ENCODE measurements around the gene NAA40. TPM values are rescaled to one million over a fixed set of nuclear protein-coding genes. Genes with fewer than 3 reads are reported as not detected.

NAA40 gene
- 10 to 100 TPM; 10.3 to 11.3 TPM for total RNA-seq
- long read RNA-seq, donor 1, partial matches to known transcripts, result 2 of 3 reads
- long read RNA-seq, donor 1, other reads (novel, unspliced or antisense), result 0 of 3 reads
- long read RNA-seq, donor 2, partial matches to known transcripts, result 0 of 3 reads
- long read RNA-seq, donor 2, other reads (novel, unspliced or antisense), result 1 of 3 reads

DNA sequence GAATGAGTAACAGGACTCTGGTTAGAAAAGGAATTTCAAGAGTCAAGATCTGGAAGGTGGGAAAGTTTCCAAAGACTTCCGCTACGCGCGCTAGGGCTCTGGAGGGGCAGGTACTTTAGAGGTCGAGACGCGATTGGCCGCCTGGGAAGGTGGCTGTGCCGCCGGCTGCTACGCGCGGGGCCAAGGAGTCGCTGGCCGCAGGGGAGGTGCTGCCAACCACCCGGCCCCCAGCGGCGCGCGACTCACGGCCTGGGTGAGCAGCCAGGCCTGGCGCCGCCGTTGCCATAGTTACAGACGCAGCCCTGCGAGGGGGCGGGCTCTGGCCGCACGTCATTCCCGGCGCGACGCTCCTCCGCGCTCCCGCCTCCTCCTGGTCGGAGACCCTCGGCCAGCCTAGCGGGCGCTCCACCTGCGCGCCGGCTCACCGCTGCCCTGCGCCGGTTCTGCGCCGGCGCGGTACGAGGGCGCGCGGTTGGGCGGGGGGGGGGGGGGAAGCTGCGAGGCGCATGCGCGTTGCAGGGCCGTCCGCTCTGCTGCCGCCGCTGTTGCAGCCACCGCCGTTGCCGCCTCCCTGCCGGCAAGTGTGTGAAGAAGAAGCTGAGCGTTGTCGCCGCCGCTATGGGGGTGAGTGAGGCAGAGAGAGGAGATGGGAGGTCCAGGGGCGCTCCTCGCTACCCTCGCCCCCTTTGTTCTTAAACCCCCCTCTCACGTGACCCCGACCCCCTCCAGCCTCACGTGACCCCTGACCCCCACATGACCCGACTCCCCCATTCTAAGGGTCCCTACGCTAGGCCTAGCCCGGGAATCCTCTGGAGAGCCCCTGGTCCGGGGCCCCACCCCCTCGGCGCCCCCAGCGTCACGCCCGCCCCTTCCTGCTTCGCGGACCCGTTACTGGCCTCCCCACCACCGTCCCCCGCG is at the start of gene NAA40:
Gene NAA40, plus strand, starts transcription at position 524 of the 918 bp plus-strand sequence. Its CDS starts 95 bp downstream, at position 619.
- intact Hi-C loops (cut with DNase I), result loop anchor here in 1 of 2 donors (1.0 kb wide), 1 partner anchor 30 kb away; no protein-coding TSS in a partner anchor
- DNase-seq (ENCODE audit: low spot score), result peak; percentile 96

DNA sequence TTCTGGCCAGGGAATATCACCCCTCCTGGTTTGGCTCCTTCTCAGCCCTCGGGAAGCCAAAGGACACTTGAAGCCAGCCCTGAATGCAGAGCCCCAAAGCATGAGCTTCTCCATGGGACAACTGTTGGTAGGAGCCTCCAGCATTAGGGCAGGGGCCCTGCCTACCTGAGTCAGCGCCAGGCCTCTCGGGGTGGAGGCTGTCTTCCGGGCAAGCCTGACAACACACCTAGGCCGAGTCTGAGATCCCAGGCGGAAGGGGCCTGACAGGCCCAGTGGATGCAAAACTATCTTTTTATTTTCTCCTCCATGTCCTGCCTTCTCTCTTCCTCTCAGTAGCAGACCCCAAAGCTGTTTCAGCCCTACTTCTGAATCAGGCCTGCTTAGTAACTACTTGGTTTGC is 49.5 kb upstream of the NAA40 start:
- intact Hi-C loops (cut with DNase I), result no loop called here
- DNase-seq (ENCODE audit: low spot score), result no peak

DNA sequence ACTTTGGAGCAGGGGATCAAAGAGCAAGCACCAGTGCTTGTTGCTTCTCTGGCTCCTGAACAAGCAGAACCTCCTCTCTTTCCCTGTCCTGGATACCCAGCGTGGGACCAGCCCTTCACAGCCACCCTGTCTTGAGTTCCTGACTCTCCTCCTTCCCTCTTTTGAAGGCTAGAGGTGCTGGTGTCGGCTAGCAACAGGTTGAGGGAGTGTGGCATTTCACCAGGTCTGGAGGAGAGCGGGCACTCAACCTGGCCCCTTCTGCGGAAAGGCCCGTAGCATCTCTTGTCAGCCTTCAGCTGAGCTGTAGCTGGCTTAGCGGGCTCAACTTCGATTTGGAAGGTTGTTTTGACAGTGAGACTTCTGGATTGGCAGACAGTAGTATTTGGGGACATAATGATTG is 48.4 kb upstream of the NAA40 start:
- intact Hi-C loops (cut with DNase I), result no loop called here
- no peak for DNase-seq (ENCODE audit: low spot score)

DNA sequence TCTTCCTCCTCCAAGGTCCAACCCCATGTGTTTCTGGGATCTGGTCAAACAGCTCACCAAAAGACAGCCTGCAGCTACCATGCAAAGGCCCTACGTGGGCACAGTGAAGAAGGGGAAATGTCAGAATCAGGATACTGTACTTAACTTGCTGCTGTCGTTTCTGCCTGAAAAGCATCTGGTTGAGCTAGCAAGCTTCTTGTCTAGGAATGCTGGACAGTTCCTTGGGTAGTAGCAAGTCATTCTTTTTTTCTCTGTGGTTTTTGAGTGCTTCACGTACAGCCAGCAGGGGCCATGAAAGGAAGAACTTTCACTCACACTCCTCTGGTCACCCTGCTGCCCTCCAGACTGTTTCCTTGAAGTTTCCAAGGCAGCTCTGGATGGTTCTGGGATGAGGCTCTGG is 46.6 kb upstream of the NAA40 start:
- DNase-seq (ENCODE audit: low spot score), result no peak
- intact Hi-C loops (cut with DNase I), result no loop called here

DNA sequence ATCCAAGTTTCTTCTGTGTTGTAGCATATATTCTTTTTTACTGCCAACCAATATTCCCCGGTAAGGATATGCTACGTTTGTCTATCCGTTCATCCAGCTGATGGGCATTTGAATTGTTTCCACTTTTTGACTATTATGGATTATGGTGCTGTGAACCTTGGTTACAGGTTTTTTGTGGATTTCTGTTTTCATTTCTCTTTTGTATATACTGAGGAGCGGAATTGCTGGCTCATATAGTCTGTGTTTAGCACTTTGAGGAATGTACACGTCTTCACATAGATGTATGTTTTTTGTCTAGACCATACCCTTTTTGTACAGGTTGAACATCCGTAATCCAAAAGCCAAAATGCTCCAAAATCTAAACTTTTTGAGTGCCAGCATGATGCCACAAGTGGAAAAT is 45.4 kb upstream of the NAA40 start:
- intact Hi-C loops (cut with DNase I), result no loop called here
- DNase-seq (ENCODE audit: low spot score), result no peak

DNA sequence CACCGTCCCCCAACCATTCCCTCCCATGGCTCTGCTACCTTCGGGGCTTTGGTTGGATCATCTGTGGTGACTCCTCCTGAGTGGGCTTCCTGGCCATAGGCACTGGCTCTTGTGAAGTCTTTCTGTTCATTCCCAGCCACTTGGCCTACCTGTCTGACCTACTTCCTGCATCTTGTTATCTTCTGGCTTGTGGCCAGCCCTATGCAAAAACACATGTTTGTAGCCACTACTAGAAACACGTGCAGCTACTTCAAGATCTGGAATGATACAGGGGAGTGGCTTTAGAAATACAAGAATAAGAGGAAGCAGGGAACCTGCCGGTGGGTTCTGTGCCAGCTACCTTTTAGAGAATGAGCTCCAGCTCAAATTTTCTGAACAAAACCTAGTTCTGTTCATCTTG is 42.7 kb upstream of the NAA40 start:
- DNase-seq (ENCODE audit: low spot score), result no peak
- intact Hi-C loops (cut with DNase I), result no loop called here

DNA sequence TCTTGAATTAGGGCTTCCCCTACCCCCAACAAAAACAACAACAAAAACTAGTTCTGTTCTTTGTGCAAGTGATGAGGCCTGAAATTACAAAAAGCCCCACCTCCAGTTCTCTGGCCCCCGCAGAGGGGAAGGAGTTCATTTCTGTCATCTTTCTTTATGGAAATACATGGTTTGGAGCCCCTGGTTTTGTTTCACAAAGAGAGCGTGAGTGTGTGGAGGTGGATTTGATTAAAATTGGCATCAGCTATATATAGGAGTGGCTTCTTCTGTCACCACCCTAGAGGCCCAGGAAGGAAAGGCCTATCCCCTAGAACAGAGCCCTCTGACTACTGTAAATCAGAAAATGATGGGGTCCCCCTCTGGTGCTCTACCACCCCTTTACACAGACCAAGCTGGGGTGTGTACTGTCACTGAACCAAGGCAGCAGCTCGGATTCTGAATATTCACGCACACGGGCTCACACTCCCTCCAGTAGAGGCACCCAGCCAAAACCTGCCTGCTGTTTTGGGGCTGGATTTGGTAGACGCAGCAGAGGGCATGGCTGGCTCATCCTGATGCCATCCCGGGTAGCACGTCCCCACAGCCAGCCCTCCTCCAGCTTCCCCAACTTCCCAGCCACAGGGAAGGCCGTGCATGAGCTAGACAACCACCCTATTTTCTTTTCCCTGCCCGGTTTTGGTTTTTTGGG is 41.2 kb upstream of the NAA40 start:
- no peak for DNase-seq (ENCODE audit: low spot score)
- intact Hi-C loops (cut with DNase I), result no loop called here

DNA sequence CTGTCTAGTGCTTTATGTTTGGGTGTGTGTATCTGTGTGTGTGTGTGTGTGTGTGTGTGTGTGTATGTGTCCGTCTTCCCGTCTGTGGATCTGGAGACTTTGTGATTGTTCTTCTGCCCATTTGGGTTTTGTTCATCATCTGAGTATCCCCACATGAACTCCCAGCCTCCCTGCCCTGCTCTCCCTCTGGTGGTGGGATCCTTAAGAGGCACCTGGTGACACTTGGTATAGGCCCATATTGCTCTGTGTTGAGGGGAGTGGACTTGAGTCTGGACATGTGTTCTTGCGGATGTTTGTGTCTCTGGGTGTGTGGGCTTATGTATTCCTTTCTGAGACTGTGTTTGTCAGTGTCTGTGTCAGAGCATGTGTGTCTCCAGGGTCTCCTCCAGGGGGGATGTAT is 37.1 kb upstream of the NAA40 start:
- intact Hi-C loops (cut with DNase I), result no loop called here
- no peak for DNase-seq (ENCODE audit: low spot score)

DNA sequence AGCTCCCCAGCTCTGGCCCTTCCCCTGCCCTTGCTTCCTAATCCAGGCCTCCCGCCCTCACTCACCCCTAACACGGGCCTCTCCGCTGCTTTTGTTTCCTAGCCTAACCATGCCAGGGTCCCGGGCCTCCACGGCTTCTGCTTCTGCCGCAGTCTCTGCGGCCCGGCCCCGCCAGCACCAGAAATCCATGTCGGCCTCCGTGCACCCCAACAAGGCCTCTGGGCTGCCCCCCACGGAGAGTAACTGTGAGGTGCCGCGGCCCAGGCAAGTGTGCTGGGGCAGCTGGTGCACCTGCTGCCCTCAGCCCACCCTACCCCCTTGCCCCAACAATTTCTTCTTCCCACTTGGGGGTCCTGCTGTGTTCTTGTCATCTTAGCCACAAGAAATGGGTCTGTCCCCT is 34.9 kb upstream of the NAA40 start:
- intact Hi-C loops (cut with DNase I), result no loop called here
- DNase-seq (ENCODE audit: low spot score), result no peak

DNA sequence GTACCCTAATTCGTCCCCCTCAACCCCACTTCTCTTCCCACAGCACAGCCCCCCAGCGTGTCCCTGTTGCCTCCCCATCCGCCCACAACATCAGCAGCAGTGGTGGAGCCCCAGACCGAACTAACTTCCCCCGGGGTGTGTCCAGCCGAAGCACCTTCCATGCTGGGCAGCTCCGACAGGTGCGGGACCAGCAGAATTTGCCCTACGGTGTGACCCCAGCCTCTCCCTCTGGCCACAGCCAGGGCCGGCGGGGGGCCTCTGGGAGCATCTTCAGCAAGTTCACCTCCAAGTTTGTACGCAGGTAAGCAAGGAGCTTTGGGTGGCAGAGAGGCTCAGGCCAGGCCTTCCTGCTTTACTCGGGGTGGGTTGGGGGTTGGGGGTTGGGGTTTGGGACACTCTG is 34.1 kb upstream of the NAA40 start:
- no peak for DNase-seq (ENCODE audit: low spot score)
- intact Hi-C loops (cut with DNase I), result no loop called here

DNA sequence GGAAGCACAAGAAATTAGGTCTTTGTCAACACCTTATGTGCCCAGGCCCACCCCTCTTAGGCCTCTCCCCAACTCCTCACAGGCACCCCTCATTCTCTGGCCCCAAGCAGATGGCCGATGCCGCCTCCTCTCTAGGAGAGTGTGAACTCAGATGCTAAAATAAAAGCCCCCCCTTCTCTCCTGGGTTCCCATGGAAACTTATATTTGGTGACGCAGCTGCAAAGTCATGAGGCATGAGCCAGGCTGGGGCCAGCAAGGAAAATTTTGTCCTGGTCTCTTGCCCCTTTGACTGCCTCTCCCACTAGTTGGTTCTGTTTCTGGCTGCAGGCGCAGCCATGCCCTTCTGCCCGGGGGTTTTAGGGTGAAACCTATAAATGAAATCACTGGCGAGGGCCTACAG is 33.6 kb upstream of the NAA40 start:
- no peak for DNase-seq (ENCODE audit: low spot score)
- intact Hi-C loops (cut with DNase I), result no loop called here

DNA sequence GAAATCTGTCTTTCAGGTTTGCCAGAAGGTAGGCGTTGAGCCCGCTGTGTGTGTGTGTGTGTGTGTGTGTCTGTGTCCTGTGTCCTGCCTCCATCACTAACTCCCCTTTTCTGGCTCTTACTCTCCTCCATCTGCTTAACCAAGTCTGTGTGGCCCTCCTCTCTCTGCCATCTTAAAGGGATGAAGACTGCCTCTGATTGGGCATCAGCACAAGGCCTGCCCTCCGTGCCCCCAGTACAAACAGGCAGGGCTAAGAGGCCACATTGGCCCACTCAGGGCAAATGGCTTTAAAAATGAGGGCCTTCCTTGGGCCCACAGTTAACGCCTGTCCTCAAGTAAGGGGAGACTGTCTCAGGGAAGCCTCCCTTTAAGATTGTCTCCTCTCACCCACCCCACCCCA is 32.7 kb upstream of the NAA40 start:
- no peak for DNase-seq (ENCODE audit: low spot score)
- intact Hi-C loops (cut with DNase I), result no loop called here

DNA sequence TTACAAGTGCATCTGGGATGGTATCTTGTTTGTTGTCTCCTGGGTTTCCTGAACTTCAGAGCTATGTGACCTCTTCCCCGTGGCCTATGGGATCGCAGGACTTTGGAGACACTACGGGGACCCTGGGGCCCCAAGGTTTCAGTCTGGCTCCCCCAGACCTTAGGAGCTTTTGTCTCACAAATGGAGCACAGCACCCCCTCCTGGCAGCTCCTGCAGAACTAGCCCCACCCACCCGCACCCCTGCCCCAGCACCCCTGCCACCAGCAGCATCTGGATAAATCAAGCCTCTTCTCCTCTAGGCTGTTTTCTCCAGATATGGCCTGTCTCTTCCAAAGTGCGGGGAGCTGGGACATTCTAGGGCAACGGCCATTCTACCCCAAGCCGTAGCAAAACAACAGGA is 32.2 kb upstream of the NAA40 start:
- no peak for DNase-seq (ENCODE audit: low spot score)
- intact Hi-C loops (cut with DNase I), result no loop called here

DNA sequence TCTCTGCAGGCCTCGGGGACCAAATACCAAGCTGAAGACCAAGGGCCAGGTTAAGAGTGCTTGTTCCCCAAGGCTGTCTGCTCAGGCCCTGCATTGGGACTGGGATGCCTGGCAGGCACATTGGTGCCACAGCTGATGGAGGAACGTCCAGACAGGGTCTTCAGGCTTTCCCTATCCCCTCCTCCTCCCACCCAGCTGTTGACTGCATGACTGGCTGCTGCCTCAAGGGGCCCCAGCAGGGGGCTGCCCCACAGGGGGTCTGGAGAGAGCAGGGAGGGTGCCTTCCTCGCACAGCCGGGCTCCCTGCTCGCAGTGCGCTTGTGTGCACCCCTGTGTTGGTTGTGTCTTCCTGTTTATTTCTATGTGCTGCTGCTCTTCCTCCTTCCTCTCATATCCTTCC is 31.7 kb upstream of the NAA40 start:
- intact Hi-C loops (cut with DNase I), result no loop called here

DNA sequence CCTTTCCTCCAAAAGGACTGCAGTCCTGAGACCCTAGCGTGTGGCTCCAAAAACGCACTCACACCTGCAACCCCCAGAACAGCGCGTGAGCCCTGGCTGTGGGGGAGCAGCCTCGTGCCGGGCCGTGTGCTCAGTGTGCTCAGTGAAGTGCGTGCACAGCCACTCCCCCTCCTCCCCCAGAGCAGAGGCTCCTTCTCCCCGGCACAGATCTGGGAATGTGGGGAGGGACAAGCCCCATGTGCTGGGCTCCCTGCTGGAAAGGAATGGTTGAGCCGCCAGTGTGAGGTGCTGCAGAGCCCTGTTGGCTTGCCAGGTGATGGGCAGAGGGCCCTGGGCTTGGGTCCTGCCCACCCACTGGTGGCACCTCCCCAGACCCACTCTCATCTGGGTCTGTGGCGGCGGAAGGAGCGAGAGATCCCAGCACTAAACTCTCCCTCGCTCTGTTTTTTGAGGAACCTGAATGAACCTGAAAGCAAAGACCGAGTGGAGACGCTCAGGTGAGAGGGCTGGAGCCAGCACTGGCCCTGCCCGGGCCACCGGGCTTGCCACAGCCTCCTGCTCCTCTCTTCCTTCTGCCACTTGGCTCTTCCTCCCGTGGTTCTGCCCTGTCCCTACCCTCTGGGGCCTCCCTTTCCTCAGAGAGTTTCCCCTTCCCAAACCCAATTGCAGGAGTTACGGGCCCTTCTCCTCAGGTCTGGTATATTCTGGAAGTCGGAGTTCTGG is 30.8 kb upstream of the NAA40 start:
- intact Hi-C loops (cut with DNase I), result no loop called here
- DNase-seq (ENCODE audit: low spot score), result no peak

More for the DNA sequence above, 31.7 kb upstream of the NAA40 start:
- no peak for DNase-seq (ENCODE audit: low spot score)

DNA sequence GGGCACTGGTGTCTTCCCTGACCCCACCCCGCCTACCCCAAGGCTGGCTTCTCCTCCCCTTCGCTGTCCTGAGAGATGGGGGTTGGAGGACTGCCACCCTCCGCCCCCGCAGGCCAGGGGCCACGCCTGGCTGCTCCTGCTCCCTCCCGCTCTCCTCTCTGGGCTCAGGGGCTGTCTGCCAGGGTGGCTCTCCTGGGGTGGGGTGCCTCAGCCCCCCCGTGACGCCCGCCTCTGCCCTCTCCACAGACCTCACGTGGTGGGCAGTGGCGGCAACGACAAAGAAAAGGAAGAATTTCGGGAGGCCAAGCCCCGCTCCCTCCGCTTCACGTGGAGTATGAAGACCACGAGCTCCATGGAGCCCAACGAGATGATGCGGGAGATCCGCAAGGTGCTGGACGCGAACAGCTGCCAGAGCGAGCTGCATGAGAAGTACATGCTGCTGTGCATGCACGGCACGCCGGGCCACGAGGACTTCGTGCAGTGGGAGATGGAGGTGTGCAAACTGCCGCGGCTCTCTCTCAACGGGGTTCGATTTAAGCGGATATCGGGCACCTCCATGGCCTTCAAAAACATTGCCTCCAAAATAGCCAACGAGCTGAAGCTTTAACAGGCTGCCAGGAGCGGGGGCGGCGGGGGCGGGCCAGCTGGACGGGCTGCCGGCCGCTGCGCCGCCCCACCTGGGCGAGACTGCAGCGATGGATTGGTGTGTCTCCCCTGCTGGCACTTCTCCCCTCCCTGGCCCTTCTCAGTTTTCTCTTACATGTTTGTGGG is 30.0 kb upstream of the NAA40 start:
- no peak for DNase-seq (ENCODE audit: low spot score)
- intact Hi-C loops (cut with DNase I), result no loop called here

DNA sequence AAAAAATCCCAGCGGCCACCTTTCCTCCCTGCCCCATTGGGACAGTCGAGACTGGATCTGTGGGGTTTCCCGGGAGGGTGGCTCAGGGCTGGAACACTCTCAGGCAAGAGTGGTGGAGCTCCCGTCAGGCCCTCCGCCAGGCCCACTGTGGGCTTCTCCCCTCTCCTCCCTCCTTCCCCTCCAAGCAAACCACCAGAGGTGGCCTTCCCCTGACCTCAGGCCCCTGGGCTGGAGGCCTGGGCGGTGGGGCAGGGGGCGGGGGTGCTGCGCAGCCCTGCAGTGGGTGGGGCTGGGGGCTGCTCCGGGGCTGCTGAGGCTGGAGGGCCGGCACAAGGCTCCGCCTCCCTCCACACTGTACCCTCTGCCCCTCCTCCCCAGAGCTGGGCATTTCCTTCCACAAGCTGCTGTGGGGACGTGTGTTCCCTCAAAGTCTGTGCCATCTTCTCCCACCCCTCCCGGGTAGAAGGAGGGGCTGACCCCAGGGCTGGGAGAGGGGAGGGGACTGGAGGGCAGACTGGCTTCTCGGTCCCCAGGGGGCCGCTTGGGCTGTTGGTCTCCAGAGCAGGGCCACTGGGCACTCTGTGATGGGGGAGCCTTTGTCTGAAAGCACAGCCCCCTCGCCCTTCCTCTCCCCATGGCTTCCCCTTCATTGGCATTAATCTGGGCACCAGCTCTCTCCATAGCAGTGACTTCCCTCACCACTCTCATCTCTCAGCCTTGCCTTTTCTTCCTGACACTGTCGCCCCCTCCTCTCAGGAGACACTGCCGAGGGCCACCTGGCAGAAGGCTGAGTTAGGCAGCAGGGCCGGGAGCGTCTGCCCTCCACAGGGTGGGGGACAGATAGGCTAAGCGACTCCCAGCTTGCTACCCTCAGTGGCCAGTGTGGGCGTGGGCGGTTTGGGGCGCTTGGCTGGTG is 29.0 kb upstream of the NAA40 start:
- DNase-seq (ENCODE audit: low spot score), result no peak
- intact Hi-C loops (cut with DNase I), result no loop called here

DNA sequence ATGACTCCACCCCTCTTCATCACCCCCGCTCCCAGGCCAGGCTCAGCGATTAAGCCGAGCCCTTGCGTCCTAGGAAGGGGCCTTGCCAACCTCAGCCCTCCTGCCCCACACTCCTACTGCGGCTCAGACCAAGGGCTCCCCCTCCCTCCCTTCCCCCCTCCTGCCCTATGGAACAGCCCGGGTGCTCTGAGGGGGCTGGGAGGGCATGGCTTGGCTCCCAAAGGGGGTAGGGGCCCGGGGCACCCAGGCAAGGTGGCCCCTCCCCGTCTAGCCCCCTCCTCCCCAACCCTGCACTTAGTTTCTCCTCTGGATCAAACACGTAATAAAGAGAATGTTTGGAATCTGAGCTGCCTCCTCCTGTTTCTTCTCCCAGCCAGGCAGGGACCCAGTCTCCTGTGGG is 28.1 kb upstream of the NAA40 start:
- intact Hi-C loops (cut with DNase I), result no loop called here
- no peak for DNase-seq (ENCODE audit: low spot score)
